Neural progenitor cell (in vitro differentiated cells): ENCODE data around the gene TMEM164. TPM values are rescaled to one million over a fixed set of nuclear protein-coding genes. Genes with fewer than 3 reads are reported as not detected.

Experiments
- DNase-seq: peaks from one replicate; pipeline ENCODE4 v3.0.0-alpha.2; 2016; ENCODE audit warnings: low spot score
- H2AFZ ChIP-seq: fragments of 200-600 bp; sonication (generic); replicated peaks from 2 replicates; pipeline ENCODE4 v1.6.1; 2016; ENCODE audit warnings: antibody characterized with exemption
- H3F3A ChIP-seq: fragments of 200-600 bp; sonication (generic); 2 replicates; pipeline ENCODE4 v1.6.1; 2016; ENCODE audit warnings: antibody characterized with exemption, low read depth
- H3K27ac ChIP-seq: fragments of 200-600 bp; sonication (generic); 2 replicates; pipeline ENCODE4 v1.5.1; 2016; ENCODE audit warnings: mild to moderate bottlenecking
- H3K27me3 ChIP-seq: fragments of 200-600 bp; sonication (generic); 2 replicates; pipeline ENCODE4 v1.6.1; 2016; ENCODE audit warnings: mild to moderate bottlenecking, moderate library complexity
- H3K36me3 ChIP-seq: fragments of 200-600 bp; sonication (generic); 2 replicates; pipeline ENCODE4 v1.5.1; 2016
- H3K4me1 ChIP-seq: fragments of 200-600 bp; sonication (generic); 2 replicates; pipeline ENCODE4 v1.6.1; 2016; ENCODE audit warnings: mixed run types
- H3K4me2 ChIP-seq: fragments of 200-600 bp; sonication (generic); 2 replicates; pipeline ENCODE4 v1.6.1; 2016
- H3K4me3 ChIP-seq: fragments of 200-600 bp; sonication (generic); 2 replicates; pipeline ENCODE4 v1.5.1; 2016
- H3K79me2 ChIP-seq: fragments of 200-600 bp; sonication (generic); 2 replicates; pipeline ENCODE4 v1.6.1; 2016; ENCODE audit warnings: low read depth
- H3K9ac ChIP-seq: fragments of 200-600 bp; sonication (generic); 2 replicates; pipeline ENCODE4 v1.6.1; 2016
- H3K9me3 ChIP-seq: fragments of 200-600 bp; sonication (generic); 2 replicates; pipeline ENCODE4 v1.5.1; 2016; ENCODE audit warnings: low read depth
- H4K20me1 ChIP-seq: fragments of 200-600 bp; sonication (generic); 2 replicates; pipeline ENCODE4 v1.6.1; 2016; ENCODE audit warnings: low read depth
- H3K27ac Mint-ChIP-seq: 3 replicates; pipeline ENCODE4 v1.8.0; 2021; ENCODE audit warnings: mixed read lengths
- H3K27me3 Mint-ChIP-seq: 2 replicates; pipeline ENCODE4 v1.8.0; 2022; ENCODE audit warnings: low read depth, mild to moderate bottlenecking, inconsistent platforms, moderate library complexity, mixed read lengths; ENCODE audit not compliant: insufficient read depth
- H3K36me3 Mint-ChIP-seq: 3 replicates; pipeline ENCODE4 v1.8.0; 2021; ENCODE audit warnings: mixed read lengths
- H3K4me1 Mint-ChIP-seq: 3 replicates; pipeline ENCODE4 v1.8.0; 2021; ENCODE audit warnings: mixed read lengths
- H3K4me3 Mint-ChIP-seq: 3 replicates; pipeline ENCODE4 v1.8.0; 2021; ENCODE audit warnings: mild to moderate bottlenecking, moderate library complexity, mixed read lengths
- H3K9me3 Mint-ChIP-seq: 3 replicates; pipeline ENCODE4 v1.8.0; 2020; ENCODE audit warnings: mixed read lengths
- CTCF ChIP-seq: fragments of 200-600 bp; sonication (generic); IDR thresholded peaks from 2 replicates; pipeline ENCODE4 v1.5.1; 2017; ENCODE audit warnings: antibody characterized with exemption, mild to moderate bottlenecking
- EZH2 ChIP-seq: fragments of 200-600 bp; sonication (generic); IDR thresholded peaks from 2 replicates; pipeline ENCODE4 v1.6.1; 2017; ENCODE audit warnings: antibody characterized with exemption, mild to moderate bottlenecking, moderate library complexity
- EZH2phosphoT487 ChIP-seq: fragments of 200-600 bp; sonication (generic); IDR thresholded peaks from 2 replicates; pipeline ENCODE4 v1.6.1; 2017; ENCODE audit warnings: antibody characterized with exemption
- total RNA-seq: library from RNA; depleted of rRNA; stranded (reverse); fragments of >200 nt; gene quantifications from 2 replicates; pipeline ENCODE4 v1.2.3, GENCODE V29; 2015; ENCODE audit warnings: low replicate concordance

Gene TMEM164
- total RNA-seq, 1 donor from 2014 or later: 15.5 TPM

- H3K9me3 Mint-ChIP-seq: no peaks in the 10 kb centered on the region
- Histone ChIP-seq H3F3A (peaks cover 3% of the 10 kb centered on the region), H3K9me3 (no peaks in the 10 kb centered on the region), H3K27me3 (no peaks in the 10 kb centered on the region), H3K36me3 (no peaks in the 10 kb centered on the region), H3K9ac (no peak overlapping the region), H4K20me1 (peaks cover 6% of the 10 kb centered on the region), H3K4me2 (no peak overlapping the region), H3K27ac (no peak overlapping the region), H3K79me2 (no peaks in the 10 kb centered on the region), H2AFZ (no peak overlapping the region), H3K4me3 (no peak overlapping the region), H3K4me1 (peaks cover 10% of the 10 kb centered on the region)
- TF ChIP-seq EZH2phosphoT487 (no peak), CTCF (no peak), EZH2 (no peak)
- DNase-seq: no peak
- H3K27me3 Mint-ChIP-seq: no peaks in the 10 kb centered on the region
- peaks cover 34% of the 10 kb centered on the region for H3K4me1 Mint-ChIP-seq
- no peak overlapping the region for H3K27ac Mint-ChIP-seq
- H3K36me3 Mint-ChIP-seq: peaks cover 9% of the 10 kb centered on the region
- no peak overlapping the region for H3K4me3 Mint-ChIP-seq
Observed at GRCh38 chrX:110025395-110025794, 22.5 kb downstream of the TMEM164 start.

- DNase-seq: peak; percentile 26
- H3K9ac ChIP-seq: no peak overlapping the region
- H3K4me1 Mint-ChIP-seq: peaks cover 36% of the 10 kb centered on the region
- H3K79me2 ChIP-seq: no peaks in the 10 kb centered on the region
- peaks cover 3% of the 10 kb centered on the region for H3F3A ChIP-seq
- no peaks in the 10 kb centered on the region for H3K27me3 ChIP-seq
- no peak overlapping the region for H3K4me3 Mint-ChIP-seq
- no peak overlapping the region for H3K27ac ChIP-seq
- H4K20me1 ChIP-seq: peaks cover 9% of the 10 kb centered on the region
- no peaks in the 10 kb centered on the region for H3K9me3 Mint-ChIP-seq
- no peak for TF ChIP-seq EZH2
- no peak for TF ChIP-seq EZH2phosphoT487
- TF ChIP-seq CTCF: no peak
- no peak overlapping the region for H2AFZ ChIP-seq
- no peak overlapping the region for H3K4me3 ChIP-seq
- H3K27me3 Mint-ChIP-seq: no peaks in the 10 kb centered on the region
- H3K9me3 ChIP-seq: no peaks in the 10 kb centered on the region
- H3K36me3 ChIP-seq: no peaks in the 10 kb centered on the region
- no peak overlapping the region for H3K27ac Mint-ChIP-seq
- H3K4me1 ChIP-seq: peaks cover 10% of the 10 kb centered on the region
- no peak overlapping the region for H3K4me2 ChIP-seq
- peaks cover 9% of the 10 kb centered on the region for H3K36me3 Mint-ChIP-seq
Observed at GRCh38 chrX:110026099-110026844, 23.4 kb downstream of the TMEM164 start.

GRCh38 chrX:110032534-110033147, 29.7 kb downstream of the TMEM164 start:
- no peak overlapping the region for H3K4me3 Mint-ChIP-seq
- no peak for DNase-seq
- H3K27ac Mint-ChIP-seq: no peak overlapping the region
- peaks cover 3% of the 10 kb centered on the region for H3K36me3 Mint-ChIP-seq
- no peaks in the 10 kb centered on the region for H3F3A ChIP-seq
- H2AFZ ChIP-seq: no peak overlapping the region
- H3K9ac ChIP-seq: no peak overlapping the region
- peaks cover 6% of the 10 kb centered on the region for H3K4me1 ChIP-seq
- H3K27me3 Mint-ChIP-seq: peaks cover 2% of the 10 kb centered on the region
- no peaks in the 10 kb centered on the region for H3K79me2 ChIP-seq
- no peak overlapping the region for H3K27ac ChIP-seq
- no peaks in the 10 kb centered on the region for H3K9me3 Mint-ChIP-seq
- no peak for TF ChIP-seq EZH2
- no peak for TF ChIP-seq EZH2phosphoT487
- no peak for TF ChIP-seq CTCF
- H3K4me2 ChIP-seq: no peak overlapping the region
- peaks cover 36% of the 10 kb centered on the region for H3K4me1 Mint-ChIP-seq
- H3K27me3 ChIP-seq: no peaks in the 10 kb centered on the region
- H4K20me1 ChIP-seq: peaks cover 3% of the 10 kb centered on the region
- no peaks in the 10 kb centered on the region for H3K9me3 ChIP-seq
- no peak overlapping the region for H3K4me3 ChIP-seq
- H3K36me3 ChIP-seq: no peaks in the 10 kb centered on the region
